Fibroblast of skin of abdomen (primary cell): ENCODE results near the gene PDE4D.
A peak's percentile ranks its signal among the peaks of the same experiment; 100 is the strongest.

ENCODE experiments used
- DNase-seq: peaks from one replicate; pipeline ENCODE4 v3.0.0-alpha.2; 2013

The PDE4D gene

DNA sequence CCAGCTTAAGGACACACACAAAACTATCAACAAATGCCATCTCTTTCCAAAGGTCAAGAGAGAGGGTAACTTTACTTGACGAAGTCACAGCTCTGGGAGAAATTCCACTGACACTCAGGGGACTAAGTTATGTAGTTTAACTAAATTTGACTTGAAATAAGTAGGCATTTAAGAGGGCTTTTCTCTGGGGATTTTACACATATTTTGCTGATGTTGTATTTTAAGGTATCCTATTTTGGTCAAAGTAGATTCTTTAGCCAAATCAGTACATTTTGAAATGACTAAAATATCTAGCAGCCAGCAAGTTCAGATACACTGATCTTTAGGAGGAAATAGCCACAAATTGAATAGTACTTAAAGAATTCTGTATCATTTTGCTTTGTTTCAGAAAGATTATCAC is 652.0 kb downstream of the PDE4D start:
- DNase-seq = no peak

DNA sequence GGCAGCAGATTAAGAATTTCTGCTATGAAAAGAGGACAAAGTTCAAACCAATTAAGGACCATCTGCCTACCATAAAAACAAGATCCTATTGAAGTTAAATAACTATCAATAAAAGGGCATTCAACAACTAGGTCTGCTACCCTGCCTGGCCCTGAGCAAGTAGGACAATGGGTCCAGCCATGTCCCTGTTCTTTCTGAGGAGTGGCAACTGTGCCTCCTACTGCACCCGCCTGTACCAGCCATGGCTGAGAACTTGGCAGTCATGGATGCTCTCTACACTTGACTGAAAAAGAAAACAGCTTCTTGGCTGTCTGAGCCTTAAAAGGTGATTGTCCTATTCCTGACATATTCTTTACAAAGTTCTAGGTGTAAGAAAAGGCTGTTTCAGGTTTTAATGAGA is 652.4 kb downstream of the PDE4D start:
- no peak for DNase-seq

DNA sequence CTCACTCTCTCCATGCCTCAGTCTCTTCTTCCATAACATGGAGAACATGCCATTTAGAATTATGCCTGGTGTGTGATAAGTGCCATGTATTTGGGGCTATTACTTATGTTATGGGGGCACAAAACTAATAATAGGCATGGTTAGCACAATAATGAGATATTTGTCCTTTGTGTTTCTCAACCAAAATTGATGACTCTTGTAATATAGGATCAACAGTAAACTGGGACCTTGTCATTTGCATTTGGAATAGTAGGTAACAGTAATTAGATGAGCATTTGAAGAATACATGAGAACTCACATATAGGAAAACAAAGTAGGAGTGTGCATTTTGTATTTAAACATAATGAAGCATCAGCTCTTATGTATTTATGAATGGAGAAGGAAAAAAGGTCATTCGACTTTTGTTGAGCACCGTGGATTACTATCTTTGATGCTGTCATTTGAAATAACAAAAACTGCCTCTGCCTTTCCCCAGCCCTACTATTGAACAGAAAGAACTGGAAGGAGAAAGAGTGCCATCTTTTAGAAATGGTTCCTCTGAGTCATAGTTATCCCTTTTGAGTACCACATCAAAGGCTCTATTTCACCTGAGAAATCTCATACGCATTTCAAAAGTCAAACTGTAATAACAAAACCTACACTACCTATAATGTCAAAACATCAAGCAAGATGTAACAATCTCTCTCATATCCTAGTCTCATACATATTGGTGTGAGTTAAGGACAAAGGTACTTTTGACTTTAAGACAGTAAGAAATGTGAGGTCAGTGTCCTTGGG is 655.2 kb downstream of the PDE4D start:
- no peak for DNase-seq

DNA sequence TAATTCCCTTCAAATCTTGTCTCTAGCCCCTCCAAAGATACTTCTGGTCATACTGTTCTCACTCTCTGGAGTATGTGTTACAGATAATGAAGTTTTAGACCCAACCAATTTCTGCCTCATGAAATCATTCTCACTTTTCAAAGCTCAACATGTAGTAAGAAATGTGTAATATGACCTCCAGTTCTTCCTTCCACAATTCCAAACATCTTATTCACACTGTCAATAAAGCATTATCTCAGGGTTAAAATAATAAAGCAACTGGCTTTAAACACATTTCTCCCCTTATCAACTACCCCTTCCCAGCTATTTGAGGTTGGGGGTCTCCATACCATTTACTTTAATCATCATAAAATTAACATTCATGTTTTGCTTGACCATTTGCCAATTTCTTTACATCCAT is 656.5 kb downstream of the PDE4D start:
- DNase-seq = peak; percentile 48

DNA sequence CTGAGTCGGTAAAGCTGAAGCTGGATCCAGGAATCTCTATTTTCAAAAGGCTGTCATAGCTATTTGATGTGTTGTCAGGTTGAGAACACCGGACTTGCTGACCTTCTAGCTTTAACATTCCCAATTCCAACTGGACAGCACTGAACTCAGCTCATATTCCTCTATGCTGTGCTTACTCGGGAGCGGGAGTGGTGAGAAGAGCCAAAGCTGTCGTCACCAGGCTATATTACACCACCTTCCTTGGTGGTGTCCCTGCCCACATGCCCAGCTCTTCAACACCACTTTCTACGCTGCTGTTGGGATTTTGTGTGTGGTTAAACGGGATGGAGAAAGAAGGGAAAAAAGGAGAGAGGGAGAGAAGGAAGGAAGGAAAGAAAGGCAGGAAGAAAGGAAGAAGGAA is 657.1 kb downstream of the PDE4D start:
- DNase-seq = no peak

DNA sequence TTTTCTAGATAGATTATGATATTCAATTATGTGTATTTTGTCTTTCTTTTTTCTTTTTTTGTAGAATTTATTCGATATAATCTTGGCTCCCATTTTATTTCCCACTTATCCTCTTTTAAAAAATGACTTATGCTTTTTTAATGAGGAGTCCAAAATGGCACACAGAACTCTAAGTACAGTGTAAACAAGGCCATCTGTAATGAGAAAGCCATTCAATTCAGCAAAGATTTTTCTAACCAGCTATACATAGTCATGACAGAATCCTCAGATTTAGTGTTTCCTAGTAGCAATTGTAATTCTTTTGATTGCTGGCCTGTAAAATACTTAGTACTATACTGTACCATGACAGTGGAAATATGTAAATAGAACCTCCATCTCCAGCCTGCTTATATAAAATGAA is 659.3 kb downstream of the PDE4D start:
- no peak for DNase-seq

GRCh38 chr5:59231221-59231931 is 662.1 kb downstream of the PDE4D start:
- no peak for DNase-seq

GRCh38 chr5:59222687-59223511 is 670.6 kb downstream of the PDE4D start:
- no peak for DNase-seq

GRCh38 chr5:59221769-59222168 is 671.8 kb downstream of the PDE4D start:
- no peak for DNase-seq

GRCh38 chr5:59218424-59219045 is 675.0 kb downstream of the PDE4D start:
- no peak for DNase-seq

DNA sequence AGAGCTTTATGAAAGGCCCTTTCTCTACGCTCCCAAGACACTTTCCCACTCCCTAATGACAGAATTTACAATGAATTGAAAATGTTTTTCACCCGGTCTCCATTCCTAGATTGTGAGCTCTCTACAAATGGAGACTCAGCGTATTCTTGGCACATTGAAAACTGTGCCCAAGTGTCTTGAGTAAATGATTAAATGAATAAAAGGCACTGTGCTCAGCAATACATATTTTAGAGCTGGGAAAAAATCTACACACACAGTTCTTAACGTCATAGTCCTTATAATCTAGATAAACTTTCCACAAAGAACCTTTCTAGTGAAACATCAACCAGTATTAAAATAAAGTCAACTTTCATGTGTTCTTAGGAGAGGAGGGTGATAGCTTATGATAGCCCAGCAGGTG is 676.7 kb downstream of the PDE4D start:
- no peak for DNase-seq

DNA sequence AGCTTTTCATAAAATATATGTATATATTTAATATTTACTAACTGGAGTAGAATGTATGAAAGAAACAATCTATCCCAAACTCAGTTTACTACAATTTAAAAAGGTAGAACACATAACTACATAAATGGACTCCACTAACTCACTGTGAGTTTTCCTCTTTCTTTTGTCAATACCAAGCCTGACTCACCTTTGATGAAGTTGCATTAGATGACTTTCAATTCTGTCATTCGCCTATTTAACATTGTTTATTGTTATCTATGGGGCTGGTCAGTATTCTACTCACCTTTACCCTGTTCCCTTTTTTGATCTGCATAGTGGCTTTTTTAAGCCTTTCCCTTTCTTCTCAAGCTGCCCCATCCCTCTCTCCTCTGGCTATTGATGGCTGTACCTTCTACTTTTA is 680.9 kb downstream of the PDE4D start:
- DNase-seq = no peak

GRCh38 chr5:59209758-59210359 is 683.7 kb downstream of the PDE4D start:
- DNase-seq = peak; percentile 79

GRCh38 chr5:59208474-59208873 is 685.1 kb downstream of the PDE4D start:
- no peak for DNase-seq

DNA sequence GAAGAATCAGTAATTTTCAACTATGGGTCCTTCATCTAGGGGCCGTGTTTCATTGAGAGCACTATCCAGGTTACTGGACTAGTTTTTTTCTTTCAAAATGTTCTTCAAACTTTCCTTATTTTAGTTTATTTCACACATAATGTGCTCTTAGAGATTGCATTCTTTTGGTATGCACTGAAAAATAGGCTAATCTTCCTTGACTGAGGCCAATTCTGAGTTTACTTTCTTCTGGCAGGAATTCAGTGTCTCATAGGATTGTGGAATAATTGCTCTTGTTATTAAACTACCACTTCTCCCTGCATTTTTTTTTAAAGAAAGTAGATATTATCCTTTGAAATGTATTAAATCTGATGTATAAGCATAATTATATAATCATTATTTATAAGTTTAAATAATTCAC is 686.1 kb downstream of the PDE4D start:
- DNase-seq = peak; percentile 34

DNA sequence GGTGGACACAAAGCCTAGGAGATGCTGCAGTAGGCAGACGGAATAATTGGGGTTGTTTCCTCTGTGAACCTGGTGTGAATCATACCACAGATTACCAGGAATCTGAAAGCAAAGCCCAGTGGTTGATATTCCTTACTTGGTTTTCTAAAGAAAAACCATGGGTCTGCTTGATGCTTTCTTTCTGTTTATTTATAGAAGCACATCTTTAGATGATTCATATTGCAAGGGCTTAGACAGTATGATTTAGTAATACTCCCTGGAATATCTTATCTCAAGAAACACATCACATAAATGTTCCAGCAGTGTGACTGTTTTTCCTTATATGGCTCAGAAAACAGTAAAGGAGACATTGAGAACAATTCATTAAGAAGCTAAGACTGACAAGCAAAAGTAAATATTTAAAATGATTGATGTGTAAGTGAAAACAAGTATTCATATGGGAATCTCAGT is 687.4 kb downstream of the PDE4D start:
- peak; percentile 86 for DNase-seq

- no peak for DNase-seq
Observed at GRCh38 chr5:59204114-59204897, 689.2 kb downstream of the PDE4D start.

DNA sequence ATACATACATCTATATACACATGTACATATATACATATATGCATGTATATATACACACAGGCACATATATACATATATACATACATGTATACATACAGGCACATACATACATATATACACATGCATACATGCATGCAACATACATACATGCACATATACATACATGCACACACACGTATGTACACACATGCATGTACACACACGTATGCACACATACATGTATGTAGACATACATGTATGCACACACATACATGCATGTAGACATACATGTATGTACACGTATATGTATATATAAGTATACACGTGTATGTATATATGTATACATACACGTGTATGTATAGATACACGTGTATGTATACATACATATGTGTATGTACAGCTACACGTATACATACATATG is 693.7 kb downstream of the PDE4D start:
- no peak for DNase-seq

DNA sequence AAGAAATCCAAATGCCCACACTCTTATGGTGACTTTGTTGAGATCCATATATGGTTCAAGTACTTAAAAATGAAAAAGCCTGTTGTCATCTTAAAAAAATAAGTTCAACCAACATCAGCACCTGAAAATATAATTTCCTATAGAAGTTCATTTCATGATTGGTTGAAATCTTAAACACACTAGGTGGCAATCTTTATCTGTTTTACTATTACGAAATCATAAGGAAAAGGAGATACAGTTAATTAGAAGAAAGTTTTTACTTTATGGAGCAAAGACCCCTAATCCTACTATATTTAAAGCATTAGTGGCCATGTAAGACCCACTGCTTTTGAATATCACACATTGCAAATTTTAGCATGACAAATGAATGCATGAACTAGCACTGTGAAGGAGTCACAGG is 694.7 kb downstream of the PDE4D start:
- DNase-seq = no peak

DNA sequence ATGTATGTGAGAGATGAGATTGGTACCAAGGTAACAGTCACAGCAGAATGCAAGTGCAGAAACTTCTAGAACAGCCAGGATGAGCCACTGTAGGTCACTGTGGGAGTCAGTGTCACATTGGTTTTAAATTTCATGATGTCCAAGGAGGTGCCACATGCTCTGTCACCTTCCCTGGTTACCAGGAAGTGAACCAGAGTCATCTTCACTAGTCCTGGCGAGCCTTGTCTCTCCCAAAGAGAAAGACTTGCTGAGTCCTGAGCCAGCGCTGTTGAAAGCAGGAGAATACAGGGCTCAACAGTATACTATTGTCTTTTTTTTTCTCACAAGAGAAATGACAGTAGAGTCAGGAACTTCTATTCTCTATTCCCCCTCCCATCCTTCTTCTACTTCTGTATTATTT is 695.2 kb downstream of the PDE4D start:
- DNase-seq = no peak

DNA sequence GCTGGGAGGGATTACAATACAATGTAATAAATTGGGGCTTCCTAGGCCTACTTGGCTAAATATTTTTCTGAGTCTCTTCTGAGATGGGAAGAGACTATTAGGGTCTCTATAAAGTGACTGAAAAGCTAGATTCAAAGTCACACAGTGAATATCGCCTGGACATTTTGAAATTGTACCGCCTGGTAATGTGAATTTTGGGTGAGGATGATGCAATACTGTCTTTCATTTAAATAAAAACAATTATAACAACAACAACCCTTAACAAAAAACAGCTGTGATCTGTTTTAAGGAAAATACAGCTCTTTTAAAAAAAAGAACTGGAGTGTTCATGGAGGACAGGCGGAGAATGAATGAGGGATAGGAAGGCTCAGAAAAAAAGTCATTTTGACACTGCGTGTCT is 695.6 kb downstream of the PDE4D start:
- no peak for DNase-seq
